GM18951 (cell line): ENCODE results near the gene TMEM170B.
"Not testable (repeated sequence)": the region's sequence is repeated elsewhere in the genome, so short reads cannot be mapped to it uniquely, and the experiment has no call there.

Experiments used
- POLR2A ChIP-seq: IDR thresholded peaks from 4 replicates; pipeline ENCODE4 v1.6.1; 2011; ENCODE audit warnings: mild to moderate bottlenecking; ENCODE audit not compliant: insufficient read length, insufficient read depth; ENCODE audit errors: extremely low read depth
- in situ Hi-C: fragments of 300-500 bp; cut with MboI; formaldehyde crosslinking; loops from one replicate; pipeline ENCODE4 v1.12.0; 2022; ENCODE audit warnings: low sequenced_read_pairs, mixed read lengths, inconsistent platforms; ENCODE audit not compliant: unreplicated experiment

The TMEM170B gene

GRCh38 chr6:11538819-11539468 lies 1.4 kb downstream of the TMEM170B start:
- in situ Hi-C loops = no loop called here

GRCh38 chr6:11542863-11543262 lies 5.3 kb downstream of the TMEM170B start:
- in situ Hi-C loops = no loop called here
- TF ChIP-seq POLR2A = no peak

More at GRCh38 chr6:11538819-11539468, 1.4 kb downstream of the TMEM170B start:
- TF ChIP-seq POLR2A = no peak

- TF ChIP-seq POLR2A = no peak
- in situ Hi-C loops = no loop called here
Measured at GRCh38 chr6:11543919-11544518, 6.5 kb downstream of the TMEM170B start.

GRCh38 chr6:11547846-11548245 lies 10.3 kb downstream of the TMEM170B start:
- in situ Hi-C loops = not testable (repeated sequence)

GRCh38 chr6:11548578-11548977 lies 11.0 kb downstream of the TMEM170B start:
- in situ Hi-C loops = not testable (repeated sequence)

- in situ Hi-C loops = loop anchor here (25.0 kb wide), 1 partner anchor 689 kb away; no protein-coding TSS in a partner anchor
- TF ChIP-seq POLR2A = no peak
Measured at GRCh38 chr6:11551053-11551452, 13.5 kb downstream of the TMEM170B start.

- TF ChIP-seq POLR2A = no peak
- in situ Hi-C loops = loop anchor here (25.0 kb wide), 1 partner anchor 690 kb away; no protein-coding TSS in a partner anchor
Measured at GRCh38 chr6:11552442-11552841, 14.9 kb downstream of the TMEM170B start.

- in situ Hi-C loops = loop anchor here (25.0 kb wide), 1 partner anchor 692 kb away; no protein-coding TSS in a partner anchor
- no peak for TF ChIP-seq POLR2A
Measured at GRCh38 chr6:11553824-11554223, 16.3 kb downstream of the TMEM170B start.

- in situ Hi-C loops = loop anchor here (25.0 kb wide), 1 partner anchor 694 kb away; no protein-coding TSS in a partner anchor
- no peak for TF ChIP-seq POLR2A
Measured at GRCh38 chr6:11556309-11556708, 18.8 kb downstream of the TMEM170B start.

GRCh38 chr6:11563793-11564192 lies 26.2 kb downstream of the TMEM170B start:
- no peak for TF ChIP-seq POLR2A
- in situ Hi-C loops = loop anchor here (25.0 kb wide), 1 partner anchor 701 kb away; no protein-coding TSS in a partner anchor

- no peak for TF ChIP-seq POLR2A
- in situ Hi-C loops = loop anchor here (25.0 kb wide), 1 partner anchor 704 kb away; no protein-coding TSS in a partner anchor
Measured at GRCh38 chr6:11566609-11567008, 29.1 kb downstream of the TMEM170B start.

- in situ Hi-C loops = loop anchor here (10.0 to 25.0 kb wide), 3 partner anchors 66 to 709 kb away; no protein-coding TSS in a partner anchor
- TF ChIP-seq POLR2A = no peak
Measured at GRCh38 chr6:11571073-11571472, 33.5 kb downstream of the TMEM170B start.

- no peak for TF ChIP-seq POLR2A
- in situ Hi-C loops = loop anchor here (10.0 kb wide), 2 partner anchors 71 to 431 kb away; no protein-coding TSS in a partner anchor
Measured at GRCh38 chr6:11575408-11576033, 38.0 kb downstream of the TMEM170B start.
